Measurements from ENCODE around the gene RASL10B.
A peak's percentile ranks its signal among the peaks of the same experiment; 100 is the strongest.
"Not testable (repeated sequence)": the region's sequence is repeated elsewhere in the genome, so short reads cannot be mapped to it uniquely, and the experiment has no call there.

The RASL10B gene

GRCh38 chr17:35731239-35731916 is at the start of gene RASL10B:
TSS of gene RASL10B (plus strand) at chr17:35731639. CDS start at chr17:35735185, 3,546 bp downstream.
- DNase-seq = peak; percentile 50

GRCh38 chr17:35683591-35683990 is 47.8 kb upstream of the RASL10B start:
- no peak for DNase-seq

- peak; percentile 67 for DNase-seq
Observed at GRCh38 chr17:35684055-35684802, 47.2 kb upstream of the RASL10B start.

GRCh38 chr17:35692512-35693210 is 38.8 kb upstream of the RASL10B start:
- no peak for DNase-seq

GRCh38 chr17:35693662-35694061 is 37.8 kb upstream of the RASL10B start:
- no peak for DNase-seq

- DNase-seq = no peak
Observed at GRCh38 chr17:35694906-35695305, 36.5 kb upstream of the RASL10B start.

GRCh38 chr17:35695613-35696012 is 35.8 kb upstream of the RASL10B start:
- DNase-seq = no peak

- no peak for DNase-seq
Observed at GRCh38 chr17:35698800-35699199, 32.6 kb upstream of the RASL10B start.

GRCh38 chr17:35700150-35700549 is 31.3 kb upstream of the RASL10B start:
- DNase-seq = peak; percentile 27

- DNase-seq = no peak
Observed at GRCh38 chr17:35701491-35701890, 29.9 kb upstream of the RASL10B start.

GRCh38 chr17:35703308-35703707 is 28.1 kb upstream of the RASL10B start:
- not testable (repeated sequence) for DNase-seq

GRCh38 chr17:35705230-35705629 is 26.2 kb upstream of the RASL10B start:
- no peak for DNase-seq

GRCh38 chr17:35705705-35706104 is 25.7 kb upstream of the RASL10B start:
- no peak for DNase-seq

GRCh38 chr17:35708149-35708548 is 23.3 kb upstream of the RASL10B start:
- no peak for DNase-seq

GRCh38 chr17:35708951-35709350 is 22.5 kb upstream of the RASL10B start:
- DNase-seq = no peak

- DNase-seq = peak; percentile 63
Observed at GRCh38 chr17:35709874-35710273, 21.6 kb upstream of the RASL10B start.

- DNase-seq = no peak
Observed at GRCh38 chr17:35710950-35711349, 20.5 kb upstream of the RASL10B start.

- DNase-seq = peak; percentile 95
Observed at GRCh38 chr17:35713069-35713728, 18.2 kb upstream of the RASL10B start.

GRCh38 chr17:35714988-35715387 is 16.5 kb upstream of the RASL10B start:
- DNase-seq = no peak

GRCh38 chr17:35715416-35715815 is 16.0 kb upstream of the RASL10B start:
- no peak for DNase-seq

GRCh38 chr17:35716173-35716572 is 15.3 kb upstream of the RASL10B start:
- DNase-seq = no peak

- no peak for DNase-seq
Observed at GRCh38 chr17:35716897-35717465, 14.5 kb upstream of the RASL10B start.

- no peak for DNase-seq
Observed at GRCh38 chr17:35717475-35717874, 14.0 kb upstream of the RASL10B start.
